WTC11 (cell line): Measurements from ENCODE around the gene GPRIN2. TPM values are rescaled to one million over a fixed set of nuclear protein-coding genes. Genes with fewer than 3 reads are reported as not detected.

ENCODE experiments used
- AR ChIP-seq: fragments of 250-450 bp; sonication (Bioruptor Pico); IDR thresholded peaks from 2 replicates; pipeline ENCODE4 v1.9.0; 2021; ENCODE audit warnings: mild to moderate bottlenecking
- ARID4B ChIP-seq: sonication (generic); formaldehyde crosslinking; IDR thresholded peaks from 2 replicates; pipeline ENCODE4 v1.8.0; 2023; ENCODE audit warnings: missing genetic modification reagents, mild to moderate bottlenecking, borderline replicate concordance
- FOXP4 ChIP-seq: sonication (generic); formaldehyde crosslinking; IDR thresholded peaks from 2 replicates; pipeline ENCODE4 v1.8.0; 2022; ENCODE audit warnings: mild to moderate bottlenecking, missing genetic modification reagents
- SOX15 ChIP-seq: fragments of 250-450 bp; sonication (Bioruptor Pico); IDR thresholded peaks from 2 replicates; pipeline ENCODE4 v1.9.0; 2021; ENCODE audit warnings: mild to moderate bottlenecking
- TEAD4 ChIP-seq: sonication (generic); formaldehyde crosslinking; IDR thresholded peaks from 2 replicates; pipeline ENCODE4 v1.8.0; 2022; ENCODE audit warnings: mild to moderate bottlenecking, missing genetic modification reagents
- ZNF138 ChIP-seq: sonication (generic); formaldehyde crosslinking; conservative IDR thresholded peaks from 2 replicates; pipeline ENCODE4 v1.8.1; 2022; ENCODE audit warnings: mild to moderate bottlenecking, moderate library complexity, missing genetic modification reagents
- ZNF281 ChIP-seq: sonication (generic); formaldehyde crosslinking; IDR thresholded peaks from 2 replicates; pipeline ENCODE4 v1.8.0; 2023; ENCODE audit warnings: mild to moderate bottlenecking, missing genetic modification reagents
- ZNF423 ChIP-seq: fragments of 250-450 bp; sonication (Bioruptor Pico); IDR thresholded peaks from 2 replicates; pipeline ENCODE4 v2.1.2; 2022; ENCODE audit warnings: mild to moderate bottlenecking, moderate library complexity
- ZNF425 ChIP-seq: fragments of 250-450 bp; sonication (Bioruptor Pico); conservative IDR thresholded peaks from 2 replicates; pipeline ENCODE4 v1.9.0; 2021; ENCODE audit warnings: mild to moderate bottlenecking
- total RNA-seq: library from RNA; stranded (reverse); gene quantifications from 3 replicates; pipeline ENCODE4 v1.2.3, GENCODE V29; 2021
- TF ChIP-seq, protein P1 (sequence below): sonication (generic); formaldehyde crosslinking; conservative IDR thresholded peaks from 2 replicates; pipeline ENCODE4 v1.8.1; 2023; ENCODE audit warnings: mild to moderate bottlenecking, low read depth, missing genetic modification reagents, moderate library complexity
- TF ChIP-seq, protein P2 (sequence below): sonication (generic); formaldehyde crosslinking; conservative IDR thresholded peaks from 2 replicates; pipeline ENCODE4 v1.8.1; 2022; ENCODE audit warnings: mild to moderate bottlenecking, missing genetic modification reagents
- TF ChIP-seq, protein P3 (sequence below): sonication (generic); formaldehyde crosslinking; IDR thresholded peaks from 2 replicates; pipeline ENCODE4 v1.8.1; 2022; ENCODE audit warnings: low read depth, mild to moderate bottlenecking, moderate library complexity, missing genetic modification reagents, borderline replicate concordance
- TF ChIP-seq, protein P4 (sequence below): fragments of 250-450 bp; sonication (Bioruptor Pico); IDR thresholded peaks from 2 replicates; pipeline ENCODE4 v2.1.2; 2022; ENCODE audit warnings: mild to moderate bottlenecking, moderate library complexity

Gene GPRIN2
- total RNA-seq, 1 experiment from 2014 or later: 17.5 TPM

DNA sequence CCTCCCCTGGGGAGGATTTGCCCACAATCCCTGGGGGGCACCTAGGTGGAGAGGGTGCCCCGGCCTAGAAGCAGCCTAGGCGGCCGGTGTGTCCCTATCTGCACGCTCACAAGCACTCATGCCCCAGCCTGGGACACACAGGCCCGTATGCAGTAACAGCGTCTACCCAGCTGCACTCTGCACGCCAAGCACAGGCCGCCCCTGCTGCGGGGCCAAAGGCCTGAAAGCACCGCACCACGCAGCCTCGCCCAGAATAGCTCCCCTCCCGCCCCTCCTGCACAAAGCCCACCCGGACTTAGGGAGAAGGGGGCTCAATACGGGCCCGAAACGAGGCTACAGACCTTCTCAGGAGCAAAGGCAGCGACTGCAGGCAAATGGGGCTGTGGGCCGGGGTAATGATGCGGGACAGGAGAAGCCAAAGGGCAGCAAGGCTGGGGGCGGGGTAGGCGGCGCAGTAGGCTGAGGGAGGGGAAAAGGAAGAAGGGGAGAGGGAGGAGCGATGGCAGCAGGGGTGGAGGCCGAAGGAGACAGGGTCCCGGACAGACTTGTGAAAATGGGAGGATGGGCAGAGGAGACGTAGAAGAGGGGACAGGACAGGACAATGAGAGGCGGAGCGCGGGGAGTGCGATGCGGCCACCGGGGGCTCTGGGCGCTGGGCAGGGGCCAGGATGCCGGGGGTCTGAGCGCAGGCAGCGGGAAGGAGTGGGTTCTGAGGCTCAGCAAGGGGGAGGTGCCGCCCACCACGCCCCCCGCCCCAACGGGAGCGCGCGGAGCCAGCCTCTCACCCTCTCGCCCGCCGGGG lies 544 bp downstream of the GPRIN2 start (continued):
- TF ChIP-seq ARID4B (CRISPR knock-in tag): peak; percentile 84; the same call in 1 of the 2 replicates
- peak; percentile 33; the same call in 1 of the 2 replicates for TF ChIP-seq ZNF423 (CRISPR knock-in tag)
- TF ChIP-seq, protein P1, sequence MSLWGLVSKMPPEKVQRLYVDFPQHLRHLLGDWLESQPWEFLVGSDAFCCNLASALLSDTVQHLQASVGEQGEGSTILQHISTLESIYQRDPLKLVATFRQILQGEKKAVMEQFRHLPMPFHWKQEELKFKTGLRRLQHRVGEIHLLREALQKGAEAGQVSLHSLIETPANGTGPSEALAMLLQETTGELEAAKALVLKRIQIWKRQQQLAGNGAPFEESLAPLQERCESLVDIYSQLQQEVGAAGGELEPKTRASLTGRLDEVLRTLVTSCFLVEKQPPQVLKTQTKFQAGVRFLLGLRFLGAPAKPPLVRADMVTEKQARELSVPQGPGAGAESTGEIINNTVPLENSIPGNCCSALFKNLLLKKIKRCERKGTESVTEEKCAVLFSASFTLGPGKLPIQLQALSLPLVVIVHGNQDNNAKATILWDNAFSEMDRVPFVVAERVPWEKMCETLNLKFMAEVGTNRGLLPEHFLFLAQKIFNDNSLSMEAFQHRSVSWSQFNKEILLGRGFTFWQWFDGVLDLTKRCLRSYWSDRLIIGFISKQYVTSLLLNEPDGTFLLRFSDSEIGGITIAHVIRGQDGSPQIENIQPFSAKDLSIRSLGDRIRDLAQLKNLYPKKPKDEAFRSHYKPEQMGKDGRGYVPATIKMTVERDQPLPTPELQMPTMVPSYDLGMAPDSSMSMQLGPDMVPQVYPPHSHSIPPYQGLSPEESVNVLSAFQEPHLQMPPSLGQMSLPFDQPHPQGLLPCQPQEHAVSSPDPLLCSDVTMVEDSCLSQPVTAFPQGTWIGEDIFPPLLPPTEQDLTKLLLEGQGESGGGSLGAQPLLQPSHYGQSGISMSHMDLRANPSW (CRISPR knock-in tag): peak; percentile 90; the same call in 1 of the 2 replicates
- TF ChIP-seq ZNF138: 0 out of 2 replicates have a peak, but pooled peaks have one; percentile 23
- TF ChIP-seq, protein P2, sequence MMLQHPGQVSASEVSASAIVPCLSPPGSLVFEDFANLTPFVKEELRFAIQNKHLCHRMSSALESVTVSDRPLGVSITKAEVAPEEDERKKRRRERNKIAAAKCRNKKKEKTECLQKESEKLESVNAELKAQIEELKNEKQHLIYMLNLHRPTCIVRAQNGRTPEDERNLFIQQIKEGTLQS (CRISPR knock-in tag): no peak
- TF ChIP-seq ZNF425: no peak
- 0 out of 2 replicates have a peak, but pooled peaks have one; percentile 67 for TF ChIP-seq FOXP4
- TF ChIP-seq, protein P3, sequence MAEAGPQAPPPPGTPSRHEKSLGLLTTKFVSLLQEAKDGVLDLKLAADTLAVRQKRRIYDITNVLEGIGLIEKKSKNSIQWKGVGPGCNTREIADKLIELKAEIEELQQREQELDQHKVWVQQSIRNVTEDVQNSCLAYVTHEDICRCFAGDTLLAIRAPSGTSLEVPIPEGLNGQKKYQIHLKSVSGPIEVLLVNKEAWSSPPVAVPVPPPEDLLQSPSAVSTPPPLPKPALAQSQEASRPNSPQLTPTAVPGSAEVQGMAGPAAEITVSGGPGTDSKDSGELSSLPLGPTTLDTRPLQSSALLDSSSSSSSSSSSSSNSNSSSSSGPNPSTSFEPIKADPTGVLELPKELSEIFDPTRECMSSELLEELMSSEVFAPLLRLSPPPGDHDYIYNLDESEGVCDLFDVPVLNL (CRISPR knock-in tag): no peak
- TF ChIP-seq SOX15 (CRISPR knock-in tag): no peak
- TF ChIP-seq, protein P4, sequence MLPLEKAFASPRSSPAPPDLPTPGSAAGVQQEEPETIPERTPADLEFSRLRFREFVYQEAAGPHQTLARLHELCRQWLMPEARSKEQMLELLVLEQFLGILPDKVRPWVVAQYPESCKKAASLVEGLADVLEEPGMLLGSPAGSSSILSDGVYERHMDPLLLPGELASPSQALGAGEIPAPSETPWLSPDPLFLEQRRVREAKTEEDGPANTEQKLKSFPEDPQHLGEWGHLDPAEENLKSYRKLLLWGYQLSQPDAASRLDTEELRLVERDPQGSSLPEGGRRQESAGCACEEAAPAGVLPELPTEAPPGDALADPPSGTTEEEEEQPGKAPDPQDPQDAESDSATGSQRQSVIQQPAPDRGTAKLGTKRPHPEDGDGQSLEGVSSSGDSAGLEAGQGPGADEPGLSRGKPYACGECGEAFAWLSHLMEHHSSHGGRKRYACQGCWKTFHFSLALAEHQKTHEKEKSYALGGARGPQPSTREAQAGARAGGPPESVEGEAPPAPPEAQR (CRISPR knock-in tag): no peak
- TF ChIP-seq ZNF281: no peak; the same call in 1 of the 2 replicates
- TF ChIP-seq TEAD4 (CRISPR knock-in tag): no peak; the same call in 1 of the 2 replicates
- TF ChIP-seq AR (CRISPR knock-in tag): no peak
